Keratinocyte (primary cell): ENCODE data around the gene KRT35. TPM values are rescaled to one million over a fixed set of nuclear protein-coding genes. Genes with fewer than 3 reads are reported as not detected.

Experiments used
- DNase-seq: peaks from one replicate; pipeline ENCODE4 v3.0.0-alpha.2; 2011; ENCODE audit warnings: low read depth, missing footprints, low spot score
- FAIRE-seq: peaks from 2 replicates; lab custom pipeline; 2011; peaks lifted over from hg19 to GRCh38; lab: Jason Lieb, UNC
- H2AFZ ChIP-seq: 2 replicates; pipeline ENCODE4 v1.6.0; 2012; ENCODE audit warnings: low read length, control low read depth, inconsistent platforms; ENCODE audit not compliant: control insufficient read depth
- H3K27ac ChIP-seq: 2 replicates; pipeline ENCODE4 v1.5.1; 2011; ENCODE audit warnings: low read length; ENCODE audit not compliant: control insufficient read depth, insufficient read depth
- H3K27me3 ChIP-seq: 3 replicates; pipeline ENCODE4 v1.6.0; 2011; ENCODE audit warnings: low read length; ENCODE audit not compliant: control insufficient read depth, insufficient read depth; ENCODE audit errors: extremely low read depth
- H3K36me3 ChIP-seq, 2 experiments: 2 replicates in 1 of 2; 3 replicates in 1 of 2; pipeline ENCODE4 v1.5.1; 2011; ENCODE audit warnings: low read length in 2 of 2, mild to moderate bottlenecking in 1 of 2; ENCODE audit not compliant: control insufficient read depth in 2 of 2, insufficient read depth in 2 of 2; ENCODE audit errors: extremely low read depth in 1 of 2
- H3K4me1 ChIP-seq: 3 replicates; pipeline ENCODE4 v1.5.1; 2011; ENCODE audit warnings: low read length; ENCODE audit not compliant: control insufficient read depth, insufficient read depth; ENCODE audit errors: extremely low read depth
- H3K4me2 ChIP-seq: 3 replicates; pipeline ENCODE4 v1.6.0; 2011; ENCODE audit warnings: low read depth, low read length; ENCODE audit not compliant: control insufficient read depth, insufficient read depth; ENCODE audit errors: extremely low read depth
- H3K4me3 ChIP-seq, 3 experiments: fragments of 200-600 bp in 1 of 3; sonication (generic) in 1 of 3; 2 replicates in 2 of 3; 3 replicates in 1 of 3; pipeline ENCODE4 v1.5.1; 2011 to 2016; ENCODE audit warnings: low read length in 3 of 3, mild to moderate bottlenecking in 3 of 3, control low read depth in 2 of 3, inconsistent platforms in 1 of 3, low read depth in 1 of 3, mixed read lengths in 1 of 3, mixed run types in 1 of 3, moderate library complexity in 1 of 3; ENCODE audit not compliant: control insufficient read depth in 2 of 3, insufficient read depth in 2 of 3; ENCODE audit errors: extremely low read depth in 1 of 3
- H3K79me2 ChIP-seq: 2 replicates; pipeline ENCODE4 v1.6.0; 2012; ENCODE audit warnings: low read length; ENCODE audit not compliant: control insufficient read depth, insufficient read depth
- H3K9ac ChIP-seq: 3 replicates; pipeline ENCODE4 v1.6.0; 2011; ENCODE audit warnings: low read length; ENCODE audit not compliant: control insufficient read depth, insufficient read depth; ENCODE audit errors: extremely low read depth
- H3K9me1 ChIP-seq: 3 replicates; pipeline ENCODE4 v1.6.0; 2011; ENCODE audit warnings: low read length; ENCODE audit not compliant: control insufficient read depth, insufficient read depth; ENCODE audit errors: extremely low read depth
- H3K9me3 ChIP-seq: 2 replicates; pipeline ENCODE4 v1.5.1; 2012; ENCODE audit warnings: low read depth, low read length; ENCODE audit not compliant: control insufficient read depth
- H4K20me1 ChIP-seq: 3 replicates; pipeline ENCODE4 v1.6.0; 2011; ENCODE audit warnings: low read length; ENCODE audit not compliant: control insufficient read depth, insufficient read depth; ENCODE audit errors: extremely low read depth
- CTCF ChIP-seq, 3 experiments: IDR thresholded peaks in 1 of 3; conservative IDR thresholded peaks in 1 of 3; optimal IDR thresholded peaks in 1 of 3; 2 replicates in 2 of 3; 3 replicates in 1 of 3; pipeline versions ENCODE3 to v1.5.1; 2011; ENCODE audit warnings: low read length in 3 of 3, mild to moderate bottlenecking in 3 of 3, moderate library complexity in 2 of 3, control low read depth in 1 of 3, inconsistent platforms in 1 of 3; ENCODE audit not compliant: insufficient read depth in 2 of 3; ENCODE audit errors: extremely low read depth in 1 of 3
- EZH2 ChIP-seq: IDR thresholded peaks from one replicate; pipeline ENCODE4 v1.6.1; 2012; ENCODE audit warnings: inconsistent platforms, mild to moderate bottlenecking, low read length, moderate library complexity
- dilution Hi-C: fragments of 300-500 bp; cut with MboI; formaldehyde crosslinking; loops from one replicate; pipeline ENCODE4 v1.7.0; 2020; ENCODE audit warnings: low sequenced_read_pairs; ENCODE audit not compliant: extremely low pct_ligation_motif_present
- polyA plus RNA-seq, 5 experiments: library from polyadenylated mRNA; depleted of rRNA in 3 of 5; stranded (reverse) in 3 of 5; stranded (forward) in 1 of 5; unstranded in 1 of 5; fragments of >200 nt; gene quantifications; 1 replicate in 1 of 5; 2 replicates in 3 of 5; 3 replicates in 1 of 5; pipeline versions ENCODE4 v1.2.1 to v1.2.3, GENCODE V29; 2011 to 2012; ENCODE audit warnings: missing spikeins in 2 of 5, low read depth in 1 of 5, low replicate concordance in 1 of 5

KRT35 gene
- polyA plus RNA-seq, 1 donor (not counting 4 experiments of a cell fraction or from before 2014, with no cell fraction given), result not detected

GRCh38 chr17:41494524-41494923 lies 13.6 kb upstream of the KRT35 start:
- H2AFZ ChIP-seq, result no peak overlapping the region
- DNase-seq, result no peak
- no peaks in the 10 kb centered on the region for H3K27me3 ChIP-seq
- no peaks in the 10 kb centered on the region for H3K9me3 ChIP-seq
- no peak overlapping the region for H3K27ac ChIP-seq
- H3K36me3 ChIP-seq, result no peaks in the 10 kb centered on the region
- FAIRE-seq, result no peak
- peaks cover 29% of the 10 kb centered on the region for H3K4me1 ChIP-seq
- no peaks in the 10 kb centered on the region for H3K79me2 ChIP-seq
- H4K20me1 ChIP-seq, result no peaks in the 10 kb centered on the region
- no peaks in the 10 kb centered on the region for H3K9me1 ChIP-seq
- H3K4me3 ChIP-seq, result no peak overlapping the region
- no peak overlapping the region for H3K9ac ChIP-seq
- dilution Hi-C loops, result no loop called here
- H3K4me2 ChIP-seq, result no peak overlapping the region
- TF ChIP-seq CTCF (optimal IDR thresholded peaks at IDR 0.05 in 1 of 3, IDR thresholded peaks at IDR 0.05 in 1 of 3, conservative IDR thresholded peaks at IDR 0.05 in 1 of 3; ENCODE audit: extremely low read depth in 1 of 3, insufficient read depth in 2 of 3, low read length in 3 of 3) (no peak), EZH2 (no peak)

GRCh38 chr17:41492771-41493170 lies 11.8 kb upstream of the KRT35 start:
- Histone ChIP-seq H4K20me1 (no peaks in the 10 kb centered on the region), H3K36me3 (no peaks in the 10 kb centered on the region), H2AFZ (no peak overlapping the region), H3K27ac (no peak overlapping the region), H3K9me1 (no peaks in the 10 kb centered on the region), H3K79me2 (no peaks in the 10 kb centered on the region), H3K4me3 (no peak overlapping the region), H3K9me3 (no peaks in the 10 kb centered on the region), H3K4me2 (no peak overlapping the region), H3K4me1 (peaks cover 16% of the 10 kb centered on the region), H3K9ac (no peak overlapping the region), H3K27me3 (no peaks in the 10 kb centered on the region)
- DNase-seq (no peak), FAIRE-seq (peak; percentile 70)
- TF ChIP-seq CTCF (optimal IDR thresholded peaks at IDR 0.05 in 1 of 3, IDR thresholded peaks at IDR 0.05 in 1 of 3, conservative IDR thresholded peaks at IDR 0.05 in 1 of 3; ENCODE audit: extremely low read depth in 1 of 3, insufficient read depth in 2 of 3, low read length in 3 of 3) (no peak), EZH2 (no peak)
- dilution Hi-C loops, result no loop called here
